ENCODE results near the gene PLXDC2. TPM values are rescaled to one million over a fixed set of nuclear protein-coding genes. Genes with fewer than 3 reads are reported as not detected.

Gene PLXDC2
- total RNA-seq, 1 donor from 2014 or later = 63.2 TPM

GRCh38 chr10:19857876-19858275, 41.6 kb downstream of the PLXDC2 start:
- DNase-seq = peak; percentile 26

GRCh38 chr10:19860107-19860506, 43.9 kb downstream of the PLXDC2 start:
- no peak for DNase-seq

GRCh38 chr10:19862811-19863515, 46.7 kb downstream of the PLXDC2 start:
- DNase-seq = no peak

DNA sequence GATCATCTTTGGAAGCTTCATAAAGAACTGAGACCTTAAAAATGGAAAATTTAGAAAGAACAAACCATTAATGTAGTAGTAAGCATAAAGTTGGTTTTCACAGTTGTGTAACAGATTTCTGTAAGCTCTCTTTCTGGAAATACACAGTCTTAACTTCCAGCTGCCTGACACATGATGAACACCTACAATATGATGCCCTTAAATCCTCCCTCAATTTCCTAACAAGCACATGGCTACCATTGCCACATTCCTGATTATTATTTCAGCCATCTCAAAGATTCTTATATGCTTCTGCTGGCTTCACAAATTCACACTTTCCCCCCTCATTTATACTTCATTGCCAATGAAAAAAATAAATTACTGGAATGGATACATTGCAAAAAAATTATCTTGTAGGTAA, 49.4 kb downstream of the PLXDC2 start:
- no peak for DNase-seq

DNA sequence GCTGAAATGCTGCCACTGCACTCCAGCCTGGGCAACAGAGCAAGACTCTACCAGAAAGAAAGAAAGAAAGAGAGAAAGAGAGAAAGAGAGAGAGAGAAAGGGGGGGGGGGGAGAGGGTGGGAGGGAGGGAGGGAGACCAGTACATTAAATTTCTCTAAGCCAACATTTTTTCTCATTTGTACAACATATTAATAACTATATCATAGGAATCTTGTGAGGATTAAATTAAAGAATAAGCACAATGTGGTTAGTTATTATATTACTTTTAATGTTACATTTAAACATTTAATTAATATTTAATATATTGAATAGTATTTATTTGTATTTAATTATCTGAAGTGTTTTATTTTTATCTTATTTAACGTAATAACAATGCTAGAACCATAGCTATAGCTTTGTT, 53.1 kb downstream of the PLXDC2 start:
- no peak for DNase-seq

- no peak for DNase-seq
These were observed 56.5 kb downstream of the PLXDC2 start for GRCh38 chr10:19872504-19873271.

GRCh38 chr10:19874190-19874589, 58.0 kb downstream of the PLXDC2 start:
- no peak for DNase-seq

DNA sequence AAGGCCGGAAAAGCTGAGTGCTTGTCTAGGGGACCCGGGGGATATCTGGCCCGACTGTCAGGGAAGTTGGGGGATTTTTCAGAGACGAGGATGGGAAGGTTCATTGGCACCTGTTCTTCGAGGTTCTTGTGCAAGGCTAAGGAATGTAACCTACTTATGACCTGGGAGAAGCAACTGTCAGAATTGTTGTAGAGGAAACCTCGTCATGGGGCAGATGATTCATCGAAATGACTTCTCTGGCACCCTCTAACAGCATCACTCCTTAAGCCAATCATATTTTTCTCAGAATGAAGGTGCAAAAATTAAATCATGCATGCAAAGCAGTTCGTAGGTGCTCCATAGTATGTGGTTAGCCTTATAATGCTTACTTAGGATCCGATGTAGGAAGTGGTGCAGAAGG, 58.6 kb downstream of the PLXDC2 start:
- DNase-seq = no peak

DNA sequence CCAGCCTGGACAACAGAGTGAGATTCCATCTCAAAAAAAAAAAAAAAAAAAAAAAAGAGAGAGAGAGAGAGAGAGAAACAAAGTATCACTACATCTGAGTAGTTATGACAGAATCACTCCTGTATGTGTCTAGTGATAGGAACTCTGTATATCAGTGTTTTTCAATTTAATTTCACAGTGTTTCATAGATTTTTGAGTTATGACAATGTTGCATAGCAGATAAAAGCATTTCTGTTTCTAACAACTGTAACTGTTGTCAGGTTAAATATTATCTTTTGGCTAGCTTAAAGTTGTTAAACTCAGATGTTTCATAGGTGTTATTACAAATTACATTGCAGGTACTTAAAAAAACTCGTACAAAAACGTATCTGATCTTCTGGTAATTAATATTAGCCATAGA, 60.3 kb downstream of the PLXDC2 start:
- DNase-seq = no peak

DNA sequence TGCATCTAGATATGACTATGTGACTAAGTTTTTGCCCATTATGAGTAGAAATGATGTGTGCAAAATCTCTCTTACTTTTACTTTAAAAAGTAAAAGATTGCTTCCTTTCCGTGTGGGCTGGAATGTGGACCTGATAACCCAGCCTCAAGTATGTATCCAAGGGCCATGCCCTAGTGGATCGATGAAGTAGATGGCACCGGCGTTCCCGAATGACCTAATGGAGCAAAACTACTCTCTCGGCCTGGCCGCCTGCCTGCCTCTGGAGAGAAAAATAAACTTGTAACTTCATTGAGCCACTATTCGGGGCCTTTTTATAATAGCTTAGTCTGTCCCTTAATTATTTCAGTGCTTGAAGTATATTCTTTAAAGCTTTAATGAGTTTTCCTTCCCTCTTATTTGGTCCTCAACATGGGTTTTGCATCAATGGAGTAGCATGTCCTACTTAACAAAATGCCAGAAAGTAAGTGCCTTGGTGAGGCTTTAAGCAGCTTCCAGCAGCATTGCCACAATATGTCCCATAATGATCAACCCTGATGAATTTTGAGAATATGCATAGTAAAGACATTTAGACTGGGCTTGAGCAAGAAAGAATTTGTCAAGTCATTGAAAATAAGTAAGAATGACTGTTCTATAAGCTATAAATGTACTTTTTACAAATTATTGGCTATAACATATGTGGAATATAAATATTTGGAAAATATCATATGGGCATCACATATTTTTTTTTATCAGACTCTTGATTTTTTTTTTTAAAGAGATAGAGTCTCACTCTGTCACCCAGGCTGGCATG, 61.4 kb downstream of the PLXDC2 start:
- DNase-seq = no peak

DNA sequence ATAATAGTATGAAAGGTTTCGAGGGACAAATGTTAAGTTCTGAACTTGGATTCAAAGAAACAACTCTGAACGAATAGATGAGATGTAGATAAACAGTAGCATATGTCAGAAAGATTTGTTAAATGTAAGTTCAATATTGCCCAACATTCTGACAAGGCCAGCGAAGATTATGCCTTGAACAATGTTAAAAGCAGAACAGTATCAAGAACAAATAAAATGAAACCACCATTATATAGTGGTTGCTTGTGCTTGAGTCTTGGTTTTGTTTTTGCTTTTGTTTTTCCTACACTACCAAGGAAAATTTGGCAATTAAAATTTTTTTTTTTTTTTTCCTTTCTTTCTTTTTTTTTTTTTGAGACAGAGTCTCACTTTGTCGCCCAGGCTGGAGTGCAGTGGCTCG, 66.4 kb downstream of the PLXDC2 start:
- no peak for DNase-seq

GRCh38 chr10:19888061-19888660, 71.9 kb downstream of the PLXDC2 start:
- no peak for DNase-seq

DNA sequence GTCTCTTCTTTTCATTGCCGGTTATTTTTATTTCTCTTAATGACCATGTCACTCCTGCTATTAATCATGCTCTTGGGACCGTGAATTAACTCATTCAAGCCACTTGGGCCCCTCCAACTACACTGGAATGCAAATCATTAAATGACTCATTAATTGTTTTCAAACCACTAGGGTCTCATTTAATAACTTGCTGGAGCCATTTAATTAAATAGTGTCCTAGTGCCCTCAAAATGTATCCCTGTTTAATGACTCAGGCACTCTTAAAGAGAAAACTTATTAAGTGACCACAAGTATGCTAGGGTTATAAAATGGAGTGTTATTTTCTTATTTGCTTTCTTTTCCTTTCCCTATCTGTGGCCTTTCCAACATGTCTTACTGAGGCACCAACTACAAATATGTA, 73.0 kb downstream of the PLXDC2 start:
- no peak for DNase-seq

DNA sequence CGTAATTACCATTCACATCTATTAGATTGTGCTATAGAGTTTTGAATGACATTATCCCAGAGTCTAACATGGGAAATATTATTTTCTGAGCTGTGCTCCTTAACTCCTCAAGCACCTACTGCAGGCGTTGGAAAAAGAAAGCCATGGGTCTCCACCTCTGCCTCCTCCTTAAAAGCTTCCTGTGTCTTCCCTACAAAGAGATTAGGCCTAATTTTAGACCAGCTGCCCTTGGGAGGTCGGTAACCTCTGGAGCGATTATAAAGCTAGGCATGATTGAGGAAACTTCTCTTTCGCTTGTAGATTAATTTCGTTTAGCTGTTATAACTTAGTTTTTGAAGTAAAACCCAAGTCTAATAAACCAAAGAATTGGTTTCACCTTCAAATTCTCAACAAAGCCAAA, 75.2 kb downstream of the PLXDC2 start:
- no peak for DNase-seq

DNA sequence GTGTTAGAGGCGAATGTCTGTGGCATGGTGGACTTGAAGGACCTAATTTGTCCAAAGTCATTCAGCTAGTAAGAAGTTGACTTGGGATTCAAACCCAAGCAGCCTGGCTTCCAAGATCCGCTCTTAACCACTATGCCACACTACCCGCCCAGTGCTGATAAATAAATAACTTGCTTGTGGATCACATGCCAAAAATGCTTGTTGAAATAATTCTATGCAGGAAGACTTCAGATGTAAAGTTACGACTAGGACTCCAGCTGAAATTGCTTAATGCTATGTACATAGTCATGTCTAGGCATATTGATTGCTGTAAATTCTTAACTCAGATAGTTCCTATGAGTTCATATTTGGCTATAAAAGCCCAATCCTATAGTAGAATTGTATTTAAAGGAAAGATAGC, 76.0 kb downstream of the PLXDC2 start:
- DNase-seq = peak; percentile 29

DNA sequence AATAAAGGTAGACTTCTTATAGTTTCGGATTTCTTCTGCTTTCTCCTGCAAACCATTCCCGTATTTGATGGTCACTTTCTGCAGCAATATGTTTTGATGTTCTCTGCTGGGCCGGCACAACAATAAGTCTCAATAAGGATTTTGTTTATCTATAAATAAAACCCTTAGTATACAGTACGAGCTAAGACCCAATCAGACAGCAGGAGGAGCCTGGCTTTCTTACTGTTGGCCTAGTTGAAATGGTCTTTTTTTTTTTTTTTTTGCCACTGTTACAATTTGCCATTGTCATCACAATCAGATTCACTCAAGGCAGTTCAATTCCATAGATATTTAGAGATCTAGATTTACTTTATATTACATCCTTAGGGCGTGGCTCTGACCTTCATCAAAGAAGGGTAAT, 76.4 kb downstream of the PLXDC2 start:
- no peak for DNase-seq

DNA sequence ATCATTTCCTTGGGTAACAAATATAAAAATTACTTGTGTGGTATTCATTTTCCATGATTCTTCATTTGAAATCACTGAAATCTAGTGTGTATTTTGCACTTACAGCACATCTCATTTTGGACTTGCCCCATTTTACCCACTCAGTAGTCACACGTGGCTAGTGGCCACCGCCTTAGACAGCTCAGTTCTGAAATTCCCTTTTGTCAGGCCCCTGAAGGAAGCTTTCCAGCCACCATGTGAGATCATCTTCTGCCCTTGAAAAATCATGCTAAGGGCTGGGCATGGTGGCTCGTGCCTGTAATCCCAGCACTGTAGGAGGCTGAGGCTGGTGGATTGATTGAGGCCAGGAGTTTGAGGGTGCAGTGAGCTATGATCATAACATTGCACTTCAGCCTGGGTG, 79.3 kb downstream of the PLXDC2 start:
- DNase-seq = no peak

DNA sequence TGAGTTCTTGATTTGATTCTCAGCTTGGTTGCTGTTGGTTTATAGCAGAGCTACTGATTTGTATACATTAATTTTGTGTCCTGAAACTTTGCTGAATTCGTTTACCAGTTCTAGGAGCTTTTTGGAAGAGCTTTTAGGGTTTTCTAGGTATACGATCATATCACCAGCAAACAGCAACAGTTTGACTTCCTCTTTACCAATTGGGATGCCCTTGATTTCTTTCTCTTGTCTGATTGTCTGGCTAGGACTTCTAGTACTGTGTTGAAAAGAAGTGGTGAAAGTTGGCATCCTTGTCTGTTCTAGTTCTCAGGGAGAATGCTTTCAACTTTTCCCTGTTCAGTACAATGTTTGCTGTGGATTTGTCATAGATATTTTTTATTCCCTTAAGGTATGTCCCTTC, 86.2 kb downstream of the PLXDC2 start:
- DNase-seq = no peak

DNA sequence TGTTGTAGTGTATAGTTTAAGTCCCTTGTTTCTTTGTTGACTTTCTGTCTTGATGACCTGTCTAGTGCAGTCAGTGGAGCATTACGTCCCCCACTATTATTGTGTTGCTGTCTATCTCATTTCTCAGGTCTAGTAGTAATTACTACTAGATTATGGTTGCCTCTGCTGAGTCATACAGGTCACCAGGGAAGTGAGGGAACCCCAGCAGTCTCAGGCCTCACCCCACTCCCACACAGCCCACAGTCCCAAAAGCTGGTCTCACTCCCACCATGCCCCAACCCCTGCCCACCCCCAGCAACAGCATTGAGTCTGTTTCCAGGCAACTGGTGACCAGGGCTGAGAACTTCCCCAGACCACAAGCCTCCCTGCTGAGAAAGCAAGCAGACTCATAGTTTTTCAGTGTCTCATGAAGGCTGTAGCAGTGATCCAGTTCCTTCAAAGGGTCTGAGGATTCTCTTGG, 88.0 kb downstream of the PLXDC2 start:
- DNase-seq = no peak

DNA sequence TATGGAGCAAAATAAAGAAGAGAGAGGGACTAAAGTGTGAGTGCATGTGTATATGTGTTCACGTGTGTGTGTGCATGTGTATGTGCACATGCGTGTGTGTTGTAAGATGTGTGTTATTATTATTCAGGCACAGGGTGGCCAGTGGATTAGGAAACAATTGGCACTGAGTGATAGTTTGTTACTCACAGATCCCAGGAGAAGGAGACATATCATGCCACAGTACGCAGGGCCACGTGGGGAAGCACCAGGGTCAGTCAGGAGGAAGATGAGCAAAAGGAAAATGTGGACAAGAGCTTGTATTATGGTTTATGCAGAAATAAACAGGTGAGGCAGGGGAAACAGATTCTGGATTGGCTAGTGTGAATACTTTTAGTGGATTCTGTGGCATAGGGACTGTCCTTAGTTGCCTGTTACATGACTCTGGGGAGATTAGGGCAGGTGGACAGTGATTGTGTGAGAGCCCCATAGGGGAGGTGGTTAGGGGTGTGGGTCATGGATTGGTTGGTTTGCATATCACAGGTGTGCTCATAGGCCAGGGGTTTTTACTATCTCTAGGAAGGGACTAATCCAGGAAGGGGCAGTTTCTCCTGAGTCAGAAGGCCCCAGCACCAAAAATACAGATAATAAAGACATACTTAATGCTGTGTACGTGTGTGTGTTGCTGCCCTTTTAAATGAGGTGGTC, 90.0 kb downstream of the PLXDC2 start:
- DNase-seq = no peak

- DNase-seq = no peak
These were observed 92.9 kb downstream of the PLXDC2 start for GRCh38 chr10:19908991-19909696.
